Measurements from ENCODE around the gene EPHA8.

Gene EPHA8

DNA sequence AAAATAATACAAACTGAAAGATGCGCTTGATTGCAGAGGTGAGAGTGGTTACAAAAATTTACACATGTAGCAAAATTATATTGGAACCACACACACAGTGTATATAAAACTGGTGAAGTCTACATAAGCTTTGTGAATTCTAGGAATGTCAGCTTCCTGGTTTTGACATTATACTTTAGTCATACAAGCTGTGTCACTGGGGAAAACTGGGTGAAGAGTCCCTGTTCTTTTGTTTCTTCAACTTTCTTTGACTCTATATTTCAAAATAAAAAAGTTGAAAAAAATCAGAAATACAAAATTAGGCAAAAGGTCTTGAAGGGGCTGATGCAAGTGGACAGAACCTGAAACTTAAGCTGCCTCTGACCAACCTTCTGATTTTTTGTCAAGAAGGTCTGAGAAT lies 83.1 kb downstream of the EPHA8 start:
- no peak for DNase-seq (ENCODE audit: low read depth)

DNA sequence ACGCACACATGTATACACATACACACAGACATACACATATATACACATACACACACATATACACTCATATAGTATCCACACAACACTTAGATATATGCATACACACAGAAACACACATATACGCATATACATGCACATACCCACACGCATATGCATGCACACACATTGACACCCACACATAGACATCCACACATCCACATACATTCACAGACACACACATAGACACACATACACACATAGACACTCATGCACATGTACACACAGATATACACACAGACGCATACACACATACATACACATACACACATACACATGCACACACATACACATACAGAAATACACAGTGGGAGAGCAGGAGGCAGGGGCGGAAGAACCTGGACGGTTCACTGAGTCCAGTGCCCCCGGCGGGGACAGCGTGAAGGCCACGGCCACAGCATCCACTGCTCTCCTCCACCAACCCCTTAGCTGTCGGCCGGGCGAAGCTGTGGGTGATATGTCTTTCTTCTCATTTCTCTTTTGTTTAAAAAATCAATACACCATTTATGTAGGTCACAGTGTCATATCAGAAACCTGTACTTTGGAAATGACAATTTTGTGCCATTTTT lies 86.9 kb downstream of the EPHA8 start:
- no peak for DNase-seq (ENCODE audit: low read depth)

DNA sequence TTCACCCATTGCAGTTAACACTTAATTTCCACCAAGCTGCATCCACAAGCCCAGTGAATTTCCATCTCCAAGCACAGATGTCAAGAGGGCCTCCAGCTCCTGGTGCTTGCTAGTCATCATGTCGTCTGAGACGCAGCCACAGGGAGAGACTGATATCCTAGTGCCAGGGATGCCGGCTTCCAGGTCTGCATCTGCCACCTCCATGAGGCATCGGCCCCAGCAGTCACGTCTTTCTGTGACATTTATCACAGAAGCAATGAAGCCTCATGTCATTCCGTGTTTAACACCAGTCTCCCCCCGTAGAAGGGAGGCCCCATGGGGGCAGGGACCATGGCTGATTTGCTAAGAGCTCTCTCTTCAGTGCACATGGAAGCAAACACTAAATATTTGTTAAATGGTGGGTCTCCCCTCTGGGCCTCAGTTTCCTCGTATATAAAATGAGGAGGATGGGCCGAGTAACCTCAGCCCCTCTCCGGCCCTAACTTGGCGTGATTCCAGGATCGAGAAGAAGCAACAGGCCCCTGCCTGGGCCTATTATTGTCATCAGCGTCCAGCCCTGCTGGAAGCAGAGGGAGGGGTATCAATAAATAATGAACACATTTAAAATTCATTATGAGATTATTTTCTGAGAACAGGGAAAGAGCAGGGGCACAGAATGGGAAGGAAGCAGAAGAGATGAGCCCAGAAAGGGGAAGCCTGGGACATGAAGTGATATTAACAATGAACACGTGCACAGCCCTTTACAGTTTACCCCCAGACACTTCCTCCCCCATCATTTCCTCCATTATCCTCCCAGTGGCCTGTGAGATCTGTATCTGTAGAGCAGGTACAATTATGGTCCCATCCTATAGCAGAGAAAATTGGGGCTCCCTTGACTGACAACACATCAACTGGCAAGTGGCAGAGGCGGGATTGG lies 88.9 kb downstream of the EPHA8 start:
- no peak for DNase-seq (ENCODE audit: low read depth)

DNA sequence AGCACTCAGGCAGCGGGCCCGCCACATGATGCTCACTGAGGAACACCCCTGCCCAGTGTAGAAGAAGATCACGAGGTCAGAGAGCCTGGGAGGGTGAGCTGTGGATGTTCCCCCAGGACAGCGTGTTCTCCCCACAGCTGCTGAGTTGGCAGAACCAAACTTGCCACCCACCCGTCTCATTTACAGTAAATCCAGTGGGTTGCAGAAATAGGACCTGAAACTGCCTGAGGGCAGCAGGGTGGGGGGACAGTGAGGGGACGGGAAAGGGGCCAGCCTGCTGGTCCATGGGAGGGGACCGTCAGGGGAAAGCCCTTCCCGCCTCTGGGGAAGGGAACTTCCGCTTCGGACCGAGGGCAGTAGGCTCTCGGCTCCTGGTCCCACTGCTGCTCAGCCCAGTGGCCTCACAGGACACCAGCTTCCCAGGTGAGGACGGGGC lies 89.6 kb downstream of the EPHA8 start, which contains the start of gene C1QB:
Gene C1QB, plus strand, starts transcription at position 356 of the 436 bp plus-strand sequence. CDS start 6,227 bp downstream, outside the sequence.
- no peak for DNase-seq (ENCODE audit: low read depth)
